Astrocyte (in vitro differentiated cells and primary cell): ENCODE measurements around the gene ALDH2.

Source experiments
- EZH2 ChIP-seq: IDR thresholded peaks from 2 replicates; pipeline ENCODE4 v1.6.1; 2012; ENCODE audit warnings: mild to moderate bottlenecking, low read length, inconsistent platforms; ENCODE audit not compliant: insufficient read depth
- TF ChIP-seq, protein P1 (sequence below): IDR thresholded peaks from 2 replicates; pipeline ENCODE4 v1.5.1; 2011; ENCODE audit warnings: low read depth, mild to moderate bottlenecking, inconsistent platforms, low read length, moderate library complexity; ENCODE audit not compliant: insufficient read depth

DNA sequence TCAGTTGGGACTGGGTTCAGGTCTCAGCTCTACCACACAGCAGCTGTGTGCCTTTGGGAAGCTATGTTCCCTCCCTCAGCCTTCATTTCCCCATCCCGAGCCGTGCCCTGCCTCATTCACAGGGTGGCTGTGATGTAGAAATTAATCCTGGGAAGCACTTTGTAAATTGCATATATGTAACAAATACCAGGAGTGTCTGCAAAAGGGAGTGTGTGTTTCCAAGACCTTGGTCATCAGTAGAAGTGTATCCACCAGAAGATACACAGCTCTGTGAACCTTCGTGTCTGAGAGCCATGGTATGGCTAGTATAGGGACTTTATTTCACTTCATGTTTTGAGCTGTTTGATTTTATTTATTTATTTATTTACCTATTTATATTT, 26.1 kb downstream of the ALDH2 start:
- TF ChIP-seq, protein P1, sequence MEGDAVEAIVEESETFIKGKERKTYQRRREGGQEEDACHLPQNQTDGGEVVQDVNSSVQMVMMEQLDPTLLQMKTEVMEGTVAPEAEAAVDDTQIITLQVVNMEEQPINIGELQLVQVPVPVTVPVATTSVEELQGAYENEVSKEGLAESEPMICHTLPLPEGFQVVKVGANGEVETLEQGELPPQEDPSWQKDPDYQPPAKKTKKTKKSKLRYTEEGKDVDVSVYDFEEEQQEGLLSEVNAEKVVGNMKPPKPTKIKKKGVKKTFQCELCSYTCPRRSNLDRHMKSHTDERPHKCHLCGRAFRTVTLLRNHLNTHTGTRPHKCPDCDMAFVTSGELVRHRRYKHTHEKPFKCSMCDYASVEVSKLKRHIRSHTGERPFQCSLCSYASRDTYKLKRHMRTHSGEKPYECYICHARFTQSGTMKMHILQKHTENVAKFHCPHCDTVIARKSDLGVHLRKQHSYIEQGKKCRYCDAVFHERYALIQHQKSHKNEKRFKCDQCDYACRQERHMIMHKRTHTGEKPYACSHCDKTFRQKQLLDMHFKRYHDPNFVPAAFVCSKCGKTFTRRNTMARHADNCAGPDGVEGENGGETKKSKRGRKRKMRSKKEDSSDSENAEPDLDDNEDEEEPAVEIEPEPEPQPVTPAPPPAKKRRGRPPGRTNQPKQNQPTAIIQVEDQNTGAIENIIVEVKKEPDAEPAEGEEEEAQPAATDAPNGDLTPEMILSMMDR = no peak
- no peak for TF ChIP-seq EZH2
